ENCODE results near the gene EPHB1.
A peak's percentile ranks its signal among the peaks of the same experiment; 100 is the strongest.

The EPHB1 gene

DNA sequence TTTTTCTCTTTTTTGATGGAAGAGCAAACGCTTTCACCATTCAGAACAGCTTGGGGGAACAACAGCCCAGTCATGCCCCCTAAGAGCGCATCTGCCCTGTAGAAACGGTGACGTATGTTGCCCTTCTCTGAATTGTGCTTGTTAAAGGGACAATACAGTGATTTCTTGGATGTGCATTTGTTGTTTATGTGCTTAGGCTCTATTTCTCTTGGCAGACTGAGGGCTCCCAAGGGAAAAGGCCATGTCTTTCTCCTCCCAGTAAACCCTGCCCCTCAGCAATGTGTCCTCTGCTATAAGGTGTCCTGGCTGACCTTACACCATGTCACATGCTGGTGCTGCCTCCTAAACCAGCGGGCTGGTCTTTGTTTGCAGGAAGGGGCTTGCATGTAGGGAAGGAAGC lies 346.1 kb downstream of the EPHB1 start:
- DNase-seq: no peak

DNA sequence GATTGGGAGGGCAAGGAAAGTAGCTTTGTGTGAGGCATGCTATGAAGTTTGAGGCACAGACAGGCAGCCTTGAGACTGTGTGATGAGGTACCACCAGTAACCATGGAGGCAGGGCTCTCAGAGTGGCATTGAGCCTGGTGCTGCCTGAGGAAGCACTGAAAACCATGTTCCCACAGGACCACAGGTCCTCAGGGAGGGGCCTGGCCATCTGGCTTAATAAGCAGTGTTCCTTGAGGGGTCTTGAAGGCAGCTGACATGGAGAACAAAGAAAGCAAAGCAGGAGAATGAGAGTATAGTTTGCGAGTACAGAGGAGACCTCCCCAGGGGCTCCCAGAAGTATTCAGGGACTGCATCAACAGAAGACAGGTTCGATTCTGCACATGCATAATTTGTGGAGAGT lies 346.6 kb downstream of the EPHB1 start:
- no peak for DNase-seq

DNA sequence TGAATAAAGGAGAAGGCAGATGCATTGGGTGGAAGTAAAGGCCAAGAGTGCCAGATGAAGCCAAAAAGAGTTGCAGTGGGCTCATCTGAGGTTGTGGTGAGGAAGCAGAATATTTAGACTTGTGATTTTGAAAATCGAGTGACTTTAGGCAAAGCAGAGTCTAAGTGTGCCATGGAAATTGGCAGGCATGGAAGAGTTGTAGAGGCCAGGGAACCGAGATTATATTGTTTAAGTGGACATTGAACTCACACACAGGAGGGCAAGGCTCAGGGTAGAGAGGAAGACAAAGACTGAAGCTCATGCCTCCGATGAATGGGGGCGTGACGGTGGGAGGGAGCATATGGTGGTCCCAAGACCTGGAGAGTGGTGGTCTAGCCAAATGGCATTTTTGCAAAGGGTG lies 347.5 kb downstream of the EPHB1 start:
- no peak for DNase-seq

DNA sequence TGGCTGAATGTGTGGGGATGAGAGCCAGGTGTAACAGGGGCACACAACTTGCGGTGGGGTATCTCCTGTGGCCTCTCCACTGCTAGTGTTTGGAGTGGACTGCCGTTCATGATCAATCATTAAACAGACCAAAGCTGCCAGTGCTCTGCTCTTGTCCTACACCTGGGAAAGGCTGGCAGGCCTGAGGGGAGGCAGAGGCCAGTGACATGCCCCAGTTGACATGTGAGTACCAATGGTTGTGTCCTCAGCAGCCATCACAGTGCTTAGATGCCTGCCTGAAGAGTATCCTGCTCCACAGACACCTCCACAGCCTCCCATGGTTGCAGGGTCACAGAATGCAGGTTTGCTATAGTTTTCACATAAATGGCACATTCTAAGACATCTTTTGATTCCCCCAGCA lies 348.4 kb downstream of the EPHB1 start:
- no peak for DNase-seq

DNA sequence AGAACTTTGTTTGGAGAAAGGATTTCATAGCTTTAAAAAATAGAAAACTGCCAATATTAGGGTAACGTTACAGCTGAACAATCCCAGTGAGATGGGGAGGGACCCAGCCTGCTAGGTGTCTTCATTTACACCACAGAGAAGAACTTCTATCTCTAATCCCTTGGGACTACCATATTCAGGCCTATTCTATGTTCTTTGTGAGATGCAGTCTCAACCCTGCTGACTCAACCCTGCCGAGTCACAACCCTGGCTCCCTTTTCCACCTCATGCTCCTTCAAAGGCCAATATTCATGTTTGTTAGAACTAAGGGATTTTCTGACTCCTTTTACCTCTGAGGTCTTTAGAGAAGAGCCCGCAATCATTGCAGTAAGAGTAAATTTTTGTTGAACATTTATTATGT lies 350.5 kb downstream of the EPHB1 start:
- no peak for DNase-seq

DNA sequence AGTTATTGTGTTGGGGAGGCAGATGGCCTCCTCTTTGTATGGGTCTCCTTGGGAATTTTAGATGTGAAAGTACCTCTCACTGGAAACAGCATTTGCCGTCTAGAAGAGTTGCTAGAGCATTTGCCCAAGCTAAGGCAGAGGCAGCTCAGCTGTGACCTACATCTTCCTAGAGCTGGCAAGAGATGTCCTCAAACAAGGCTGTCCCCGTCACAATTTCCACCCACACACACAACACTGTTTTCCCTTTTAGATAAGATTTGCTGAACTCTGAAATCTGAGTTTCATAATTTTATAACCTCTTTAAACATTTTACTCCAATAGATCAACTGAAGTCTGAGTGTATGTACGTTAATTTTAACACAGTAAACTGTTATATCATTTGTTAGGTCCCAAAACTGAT lies 352.6 kb downstream of the EPHB1 start:
- no peak for DNase-seq

DNA sequence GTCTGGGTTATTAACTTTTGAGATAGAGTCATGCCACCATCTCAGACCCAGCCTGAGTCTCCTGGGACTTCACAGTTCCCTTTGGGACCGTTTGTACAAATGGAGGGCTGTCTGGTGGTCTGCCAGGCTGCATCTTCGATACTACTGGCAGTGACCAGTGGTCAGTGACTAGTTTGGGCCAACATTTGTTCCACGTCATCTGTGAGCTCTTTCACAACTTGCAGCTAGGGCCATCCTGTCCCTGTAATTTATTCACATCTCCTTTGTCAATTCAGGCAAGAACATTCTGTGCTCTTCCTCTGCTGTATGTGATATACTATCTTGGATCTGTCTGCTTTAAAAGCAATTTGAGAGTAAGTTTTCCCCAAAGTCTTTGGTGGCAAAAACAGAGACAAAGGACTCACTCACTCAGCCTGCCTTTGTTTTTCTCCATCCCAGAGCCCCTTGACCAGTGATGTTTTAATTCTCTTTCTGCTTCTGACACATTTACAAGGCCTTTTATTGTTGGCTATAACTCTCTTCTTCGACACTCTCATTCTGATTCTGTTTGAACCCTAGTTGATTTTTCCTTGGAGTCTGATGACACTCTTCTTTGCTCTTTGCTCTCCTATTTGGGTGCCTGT lies 353.4 kb downstream of the EPHB1 start:
- DNase-seq: no peak

DNA sequence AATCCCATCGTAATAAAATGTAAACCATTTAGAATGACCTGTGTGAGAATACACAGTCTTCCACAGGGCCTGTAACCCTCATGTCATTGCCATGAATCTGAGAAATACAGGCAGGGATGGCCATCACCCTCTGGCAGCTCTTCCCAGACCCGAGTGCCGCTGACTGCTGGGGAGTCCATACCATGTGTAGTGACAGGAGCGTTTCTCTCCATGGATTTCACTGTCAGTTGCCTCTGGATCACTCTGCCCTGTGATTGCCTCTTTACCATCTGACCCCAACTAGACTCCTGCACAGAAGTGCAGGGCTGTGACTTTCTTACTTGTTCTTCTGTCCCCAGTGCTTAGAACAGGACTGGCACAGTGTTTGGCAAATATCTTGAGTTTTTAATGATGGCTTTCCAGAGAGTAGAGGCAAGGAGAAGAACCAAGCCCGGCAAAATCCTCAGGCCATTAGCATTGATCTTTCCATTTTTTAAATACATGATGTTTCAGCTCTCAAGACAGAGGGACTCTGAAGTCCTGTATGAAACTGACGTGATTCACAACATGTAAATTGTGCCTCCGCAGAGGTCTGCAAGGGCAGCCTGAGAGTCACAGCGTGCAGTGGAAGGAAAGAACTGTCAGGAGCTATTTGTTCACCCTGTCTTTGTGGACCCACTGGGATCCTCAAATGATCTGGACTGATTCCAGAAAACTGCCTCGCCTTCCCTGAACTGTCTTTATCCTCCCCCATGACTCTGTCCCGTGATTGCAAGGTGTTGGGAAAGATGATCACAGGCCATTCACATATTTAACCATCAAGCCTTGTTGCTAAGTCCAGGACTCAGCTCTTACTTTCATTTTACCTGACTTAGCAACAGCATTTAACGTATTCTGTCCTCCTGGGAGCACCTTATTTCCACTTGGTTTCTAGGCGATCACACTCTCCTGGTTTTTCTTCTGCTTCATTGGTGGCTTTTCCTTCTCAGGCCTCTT lies 354.9 kb downstream of the EPHB1 start:
- DNase-seq: no peak

DNA sequence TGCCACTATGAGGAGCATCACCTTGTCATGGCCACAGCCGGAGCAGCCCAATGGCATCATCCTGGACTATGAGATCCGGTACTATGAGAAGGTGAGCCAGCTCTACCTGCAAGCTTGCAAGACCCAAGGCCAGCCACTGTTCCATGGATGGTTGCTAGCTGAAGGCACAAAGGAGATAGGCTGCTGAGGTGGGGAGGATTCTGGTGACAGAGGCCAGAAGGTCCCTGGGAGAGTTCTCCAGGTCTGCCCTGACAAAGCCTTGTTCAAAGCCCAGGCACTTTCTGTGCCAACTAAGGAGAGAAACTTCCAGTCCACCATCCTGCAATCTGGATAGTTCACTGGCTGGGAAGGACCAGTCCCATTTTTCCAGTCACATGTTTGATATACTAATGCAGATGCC lies 359.1 kb downstream of the EPHB1 start:
- DNase-seq: no peak

DNA sequence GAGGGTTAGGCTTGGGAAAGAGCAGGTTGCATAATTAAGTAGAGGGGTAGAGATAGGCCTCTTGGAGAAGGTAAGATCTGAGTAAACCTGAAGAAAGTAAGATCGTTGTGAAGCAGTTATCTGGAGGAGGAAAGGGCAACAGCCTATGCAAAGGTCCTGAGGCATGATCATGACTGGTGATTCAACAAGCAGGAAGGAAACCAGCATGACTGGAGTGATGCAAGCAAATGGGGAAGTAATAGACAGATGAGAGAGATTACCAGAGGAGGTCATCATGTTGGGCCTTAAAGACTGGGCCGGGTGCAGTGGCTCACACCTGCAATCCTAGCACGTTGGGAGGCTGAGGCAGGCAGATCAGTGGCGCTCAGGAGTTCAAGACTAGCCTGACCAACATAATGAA lies 360.2 kb downstream of the EPHB1 start:
- DNase-seq: peak; percentile 14

DNA sequence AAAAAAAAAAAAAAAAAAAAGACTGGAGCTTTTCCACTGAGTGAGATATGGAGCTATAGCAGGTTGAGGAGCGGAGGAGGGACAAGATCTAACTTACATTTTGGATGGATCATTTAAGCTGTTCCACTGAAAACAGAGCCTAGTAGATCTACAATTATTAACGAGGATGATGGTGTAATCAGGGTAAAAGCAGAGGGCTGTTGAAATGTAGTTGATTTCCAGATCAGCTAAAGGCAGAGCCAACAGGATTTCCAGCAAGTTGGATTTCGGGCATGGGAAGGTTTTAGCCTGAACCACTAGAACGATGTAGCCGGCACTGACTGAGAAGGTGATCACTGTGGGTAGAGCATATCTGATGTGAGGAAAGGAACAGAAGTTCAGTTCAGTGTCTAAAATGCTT lies 360.7 kb downstream of the EPHB1 start:
- no peak for DNase-seq

DNA sequence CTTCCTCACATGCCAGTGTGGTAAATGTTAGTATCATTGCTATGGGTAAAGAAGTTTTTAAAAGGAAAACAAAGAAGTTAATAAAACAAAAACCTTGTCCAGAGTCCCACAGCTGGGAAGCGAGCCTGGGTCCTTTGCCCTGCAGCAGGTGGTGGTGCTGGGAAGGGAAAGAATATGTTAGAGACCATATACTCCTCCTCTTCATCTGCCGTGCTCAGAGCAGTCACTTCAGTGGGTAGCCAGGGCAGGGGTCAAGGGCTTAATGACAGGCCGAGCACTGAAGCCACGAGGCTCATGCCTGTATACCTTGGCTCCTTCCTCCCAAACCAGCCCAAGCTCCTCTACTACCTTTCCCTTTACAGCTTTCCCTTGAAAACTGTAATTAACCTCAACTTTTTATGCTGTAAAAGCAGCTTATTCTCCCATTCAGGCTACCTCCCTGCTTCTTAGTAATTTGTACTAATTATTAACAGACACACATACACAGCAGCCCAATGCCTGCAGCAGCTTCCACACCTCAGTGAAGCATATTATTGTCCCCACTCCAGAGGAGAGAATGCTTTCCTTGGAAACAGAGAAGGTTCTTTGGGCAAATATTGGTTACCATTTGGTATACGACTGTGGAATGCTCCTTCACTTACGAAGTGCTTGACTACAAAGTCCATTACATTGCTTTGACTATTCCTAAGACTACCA lies 362.1 kb downstream of the EPHB1 start:
- no peak for DNase-seq

DNA sequence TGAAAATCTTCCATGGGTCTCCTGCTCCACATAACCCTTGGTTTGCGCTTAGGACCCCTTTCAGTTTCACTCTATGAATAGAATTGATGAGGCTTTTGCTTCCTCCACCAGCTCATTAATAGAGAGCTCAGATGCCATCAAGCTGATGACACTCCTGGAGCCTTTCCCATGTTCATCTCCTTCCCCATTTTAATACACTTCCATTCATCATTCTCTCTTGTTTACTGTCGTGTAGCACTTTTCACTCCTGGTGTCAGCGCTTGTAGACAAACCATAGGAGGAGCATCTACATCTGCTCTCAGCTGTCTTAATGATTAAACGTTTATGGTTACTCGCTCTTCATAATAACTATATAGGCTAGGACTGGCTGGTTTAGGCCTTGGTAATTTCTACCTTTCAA lies 363.5 kb downstream of the EPHB1 start:
- DNase-seq: no peak

DNA sequence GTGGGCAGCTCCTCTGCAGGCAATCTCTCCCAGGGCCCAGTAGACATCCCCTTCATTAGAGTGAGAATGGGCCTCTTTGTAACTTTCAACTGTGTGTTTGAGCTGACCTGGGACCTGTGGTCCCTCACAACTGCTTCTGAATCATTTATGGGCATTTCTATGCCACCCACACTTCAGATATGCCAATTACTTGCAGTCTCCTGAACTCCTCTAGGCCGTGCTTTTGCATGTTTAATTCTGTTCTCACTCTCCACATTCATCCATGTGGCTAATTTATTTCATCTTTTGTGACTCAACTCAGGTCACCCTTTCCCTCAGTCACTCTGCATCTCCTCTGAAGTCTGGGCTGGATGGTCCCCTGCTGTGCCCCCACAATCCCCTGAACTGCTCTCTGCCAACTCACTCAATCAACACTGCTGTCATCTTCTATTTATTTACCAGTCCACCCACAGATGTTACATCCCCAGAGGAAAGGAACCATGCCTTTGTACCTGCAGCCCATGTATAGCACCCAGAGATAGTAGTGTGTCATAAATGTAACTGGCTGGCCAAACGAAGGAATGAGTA lies 364.7 kb downstream of the EPHB1 start:
- no peak for DNase-seq

DNA sequence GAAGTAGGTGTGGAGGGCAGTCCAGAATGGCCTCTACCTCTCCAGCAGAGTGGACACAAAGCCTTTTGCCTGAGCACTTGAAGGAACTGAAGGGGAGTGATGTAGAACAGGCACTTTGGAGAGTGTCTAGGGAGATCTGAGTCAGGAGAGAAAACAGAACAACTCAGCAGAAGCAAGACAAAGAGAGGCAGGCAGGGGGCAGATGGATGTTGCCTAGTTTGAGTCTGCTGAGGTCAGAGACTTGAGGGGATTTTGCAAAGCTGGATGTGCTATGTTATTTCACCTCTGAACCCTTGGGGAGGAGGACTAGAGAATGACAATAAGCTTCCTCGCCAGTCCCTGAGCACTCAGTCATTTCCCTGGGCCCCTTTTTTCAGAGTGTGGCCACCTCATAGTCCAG lies 366.4 kb downstream of the EPHB1 start:
- no peak for DNase-seq

DNA sequence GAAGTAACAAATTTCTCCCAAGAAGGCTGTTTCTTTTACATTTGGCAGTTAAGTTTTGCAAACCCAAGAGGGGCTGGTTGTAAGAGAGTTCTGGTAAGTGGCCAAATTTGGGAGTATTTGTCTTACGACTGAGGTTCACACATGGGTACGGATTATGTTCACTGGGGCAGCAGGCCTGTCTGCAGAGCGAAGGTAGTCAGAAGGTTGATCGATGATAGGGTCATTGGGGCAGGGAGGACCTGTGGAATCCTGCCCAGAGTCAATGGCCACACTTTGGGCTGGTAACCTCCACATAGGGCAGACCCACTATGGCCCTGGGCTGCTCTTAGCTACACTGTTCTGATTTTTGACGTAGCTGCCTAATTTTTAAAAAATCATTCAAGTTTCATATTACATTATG lies 368.6 kb downstream of the EPHB1 start:
- no peak for DNase-seq

DNA sequence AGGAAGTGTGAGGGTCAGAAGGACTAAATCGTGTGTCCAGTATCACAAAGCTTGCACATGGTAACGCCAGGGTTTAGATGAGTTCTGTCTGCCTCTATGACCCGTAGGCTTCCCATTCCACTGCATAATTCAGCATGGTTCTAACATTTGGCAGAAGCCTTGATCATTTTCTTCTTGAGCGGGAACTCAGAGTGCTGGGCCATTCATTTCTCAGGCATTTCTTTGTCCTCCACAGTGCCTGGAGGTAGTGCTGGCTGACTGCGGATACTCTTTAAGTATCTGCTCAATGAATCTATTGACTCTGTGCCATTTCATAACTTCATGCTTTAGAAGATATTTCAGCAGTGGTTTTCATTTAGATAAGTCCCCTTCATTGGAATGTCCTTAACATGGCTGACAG lies 370.2 kb downstream of the EPHB1 start:
- DNase-seq: no peak

DNA sequence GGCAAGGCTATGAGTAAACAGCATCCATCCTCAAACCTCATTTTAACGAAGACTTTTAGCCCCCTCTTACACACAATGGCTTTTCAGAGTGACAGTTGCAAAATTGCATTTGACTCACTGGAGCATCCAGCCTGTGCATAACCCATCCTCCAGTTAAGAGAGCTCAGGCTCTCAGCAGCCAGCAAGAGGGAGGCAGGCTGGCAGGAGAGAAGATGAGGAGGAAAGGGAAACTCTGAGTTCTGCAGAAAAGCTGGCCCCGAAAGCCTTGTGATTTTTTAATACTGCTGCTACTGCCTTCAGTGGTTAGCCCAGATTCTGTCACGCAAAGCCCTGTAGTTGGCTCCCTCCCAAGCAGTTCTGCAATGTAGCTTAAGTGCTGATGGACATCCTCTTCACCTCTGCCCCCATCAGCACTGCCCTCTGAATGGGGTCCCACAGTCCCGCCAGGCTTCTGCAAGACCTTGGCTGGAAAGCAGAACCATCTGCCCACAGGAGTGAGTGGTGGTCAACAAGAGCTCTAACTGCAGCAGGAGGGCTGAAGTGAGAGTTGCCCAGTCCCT lies 371.3 kb downstream of the EPHB1 start:
- no peak for DNase-seq

DNA sequence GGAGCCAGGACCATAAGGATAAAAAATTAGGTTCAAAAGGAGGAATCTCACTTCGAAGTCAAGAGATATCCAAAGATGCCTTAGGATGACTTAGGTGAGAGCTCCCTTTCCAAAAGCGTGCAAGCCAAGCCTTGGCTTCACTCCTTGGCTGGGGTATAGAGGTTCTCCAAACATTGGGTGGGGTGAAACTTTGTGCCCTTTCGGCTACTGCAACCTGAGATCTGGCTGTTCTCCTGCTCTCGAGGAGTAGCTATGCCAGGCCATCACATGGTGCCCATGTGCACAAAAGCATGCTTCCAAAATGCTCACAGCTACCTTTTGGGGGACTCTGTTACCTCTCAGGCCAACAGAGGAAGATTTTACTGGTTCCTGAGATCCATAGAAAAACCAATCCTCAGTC lies 373.8 kb downstream of the EPHB1 start:
- no peak for DNase-seq

DNA sequence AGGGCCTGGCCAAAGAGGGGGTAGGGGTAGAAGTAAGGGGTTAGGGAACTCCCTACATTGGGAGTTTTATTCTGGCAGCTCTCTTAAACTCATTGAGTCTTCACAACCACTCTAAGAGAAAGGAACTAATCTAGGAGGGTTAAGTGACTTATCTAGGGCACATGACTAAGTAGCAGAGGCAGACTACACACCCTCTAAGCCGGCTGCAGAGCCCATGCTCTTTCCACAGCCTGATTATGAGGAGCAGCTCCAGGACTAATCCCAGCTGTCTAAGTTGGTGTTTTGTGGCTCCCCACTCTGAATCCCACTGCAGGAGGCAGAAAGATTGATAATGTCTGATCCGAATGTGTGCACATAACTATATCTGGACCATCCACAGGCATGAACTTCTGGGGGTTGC lies 374.6 kb downstream of the EPHB1 start:
- DNase-seq: no peak

DNA sequence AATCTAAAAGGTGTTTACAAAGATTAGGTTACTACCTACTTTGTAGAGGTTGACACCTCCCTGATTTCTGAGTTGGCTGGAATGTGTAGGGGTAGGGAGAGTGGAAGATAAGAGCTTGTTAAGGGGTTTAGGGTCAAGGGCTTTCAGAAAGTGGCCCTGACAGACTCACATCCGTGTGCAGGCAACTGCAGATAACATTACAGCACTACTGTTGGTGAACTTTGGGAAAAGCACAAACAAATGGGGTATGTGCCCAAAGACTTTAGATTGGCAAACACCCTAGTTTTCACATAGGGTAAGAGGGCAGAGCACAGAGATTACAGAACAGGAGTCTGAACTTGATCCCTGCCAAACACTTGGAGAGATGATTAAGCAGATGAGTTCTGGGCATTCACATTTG lies 375.7 kb downstream of the EPHB1 start:
- DNase-seq: no peak

DNA sequence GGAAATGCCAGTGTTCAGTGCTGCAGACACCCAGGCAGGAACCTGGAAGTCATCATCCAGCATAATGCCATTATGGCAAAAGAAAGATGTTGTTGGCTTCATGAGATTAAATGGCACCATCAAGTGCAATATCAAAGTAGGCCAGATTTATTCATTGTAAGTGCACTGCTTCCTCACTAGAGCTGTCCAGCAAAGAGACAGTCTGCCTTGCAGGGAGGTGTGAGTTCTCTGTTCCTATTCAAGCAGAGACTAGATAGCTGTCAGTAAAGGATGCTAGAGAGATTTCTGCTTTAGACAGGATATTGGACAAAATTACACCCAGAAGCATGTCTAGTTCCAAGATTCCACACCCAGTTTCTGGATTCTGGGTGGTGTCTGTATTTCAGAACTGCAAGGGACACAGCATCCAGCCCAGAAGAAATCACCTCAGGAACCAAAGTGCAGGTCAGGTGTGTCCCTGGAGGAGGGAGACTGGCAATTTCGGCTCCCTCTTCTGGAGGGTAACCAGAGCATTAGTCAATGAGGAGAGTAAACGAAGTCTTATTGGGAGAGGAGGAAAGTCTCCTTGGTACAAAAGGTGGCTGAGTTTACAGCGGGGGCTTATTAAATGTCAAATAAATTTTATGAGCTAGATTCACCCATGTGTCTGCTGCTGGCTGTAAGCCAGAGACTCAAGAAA lies 377.3 kb downstream of the EPHB1 start:
- no peak for DNase-seq
